ENCODE measurements around the gene SPATA46.
A peak's percentile ranks its signal among the peaks of the same experiment; 100 is the strongest.

The SPATA46 gene

DNA sequence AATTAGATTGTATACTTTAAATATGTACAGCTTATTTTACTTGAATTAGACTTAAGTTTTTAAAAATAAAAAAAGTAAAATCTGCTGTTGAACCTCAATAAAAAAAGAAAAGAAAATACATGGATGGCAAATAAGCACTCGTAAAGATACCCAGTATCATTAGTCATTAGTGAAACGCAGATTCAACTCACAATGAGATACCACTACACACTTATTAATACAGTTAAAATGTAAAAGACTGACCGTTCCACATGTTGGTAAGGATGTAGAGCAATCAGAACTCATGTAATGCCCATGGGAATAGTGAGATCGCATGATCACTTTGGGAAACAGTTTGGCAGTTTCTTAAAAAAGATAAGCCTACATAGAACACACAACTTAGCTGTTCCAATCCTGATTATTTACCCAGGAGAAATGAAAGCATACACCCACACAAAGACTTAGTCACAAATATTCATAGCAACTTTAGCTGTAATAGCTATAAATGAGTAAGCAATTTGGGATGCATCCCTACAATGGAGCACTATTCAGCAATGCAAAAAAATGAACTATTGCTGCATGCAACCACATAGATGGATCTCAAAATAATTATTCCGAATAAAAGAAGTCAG is 28.0 kb upstream of the SPATA46 start:
- TF ChIP-seq, protein P1, sequence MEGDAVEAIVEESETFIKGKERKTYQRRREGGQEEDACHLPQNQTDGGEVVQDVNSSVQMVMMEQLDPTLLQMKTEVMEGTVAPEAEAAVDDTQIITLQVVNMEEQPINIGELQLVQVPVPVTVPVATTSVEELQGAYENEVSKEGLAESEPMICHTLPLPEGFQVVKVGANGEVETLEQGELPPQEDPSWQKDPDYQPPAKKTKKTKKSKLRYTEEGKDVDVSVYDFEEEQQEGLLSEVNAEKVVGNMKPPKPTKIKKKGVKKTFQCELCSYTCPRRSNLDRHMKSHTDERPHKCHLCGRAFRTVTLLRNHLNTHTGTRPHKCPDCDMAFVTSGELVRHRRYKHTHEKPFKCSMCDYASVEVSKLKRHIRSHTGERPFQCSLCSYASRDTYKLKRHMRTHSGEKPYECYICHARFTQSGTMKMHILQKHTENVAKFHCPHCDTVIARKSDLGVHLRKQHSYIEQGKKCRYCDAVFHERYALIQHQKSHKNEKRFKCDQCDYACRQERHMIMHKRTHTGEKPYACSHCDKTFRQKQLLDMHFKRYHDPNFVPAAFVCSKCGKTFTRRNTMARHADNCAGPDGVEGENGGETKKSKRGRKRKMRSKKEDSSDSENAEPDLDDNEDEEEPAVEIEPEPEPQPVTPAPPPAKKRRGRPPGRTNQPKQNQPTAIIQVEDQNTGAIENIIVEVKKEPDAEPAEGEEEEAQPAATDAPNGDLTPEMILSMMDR (conservative IDR thresholded peaks at IDR 0.05; ENCODE audit: low read length): no peak
- TF ChIP-seq EZH2phosphoT487 (IDR thresholded peaks at IDR 0.05; ENCODE audit: borderline replicate concordance): no peak
- Histone ChIP-seq H2AFZ (ENCODE audit: low read length) (no peak overlapping the region), H3K4me2 (ENCODE audit: low read depth, low read length, poor library complexity, severe bottlenecking) (no peak overlapping the region), H3F3A (ENCODE audit: low read depth) (no peaks in the 10 kb centered on the region), H3K9ac (ENCODE audit: low read depth, low read length, poor library complexity, severe bottlenecking) (no peak overlapping the region), H3K27me3 (ENCODE audit: insufficient read depth, low read length, poor library complexity, severe bottlenecking) (no peaks in the 10 kb centered on the region), H3K4me3 (ENCODE audit: low read length, poor library complexity, severe bottlenecking) (no peak overlapping the region), H3K36me3 (ENCODE audit: insufficient read depth, low read length) (no peaks in the 10 kb centered on the region), H4K20me1 (ENCODE audit: insufficient read depth, low read length, poor library complexity, severe bottlenecking) (no peaks in the 10 kb centered on the region), H3K9me2 (replicated peaks; ENCODE audit: low read depth, low read length) (no peaks in the 10 kb centered on the region), H3K4me1 (ENCODE audit: insufficient read depth, low read length, poor library complexity, severe bottlenecking) (peaks cover 8% of the 10 kb centered on the region), H3K79me2 (ENCODE audit: insufficient read depth, low read length) (no peaks in the 10 kb centered on the region), H3K9me3 (ENCODE audit: insufficient read depth, low read depth, low read length) (no peaks in the 10 kb centered on the region)

- Histone ChIP-seq H4K20me1 (ENCODE audit: insufficient read depth, low read length, poor library complexity, severe bottlenecking) (no peaks in the 10 kb centered on the region), H3K9ac (ENCODE audit: low read depth, low read length, poor library complexity, severe bottlenecking) (no peak overlapping the region), H3K27me3 (ENCODE audit: insufficient read depth, low read length, poor library complexity, severe bottlenecking) (no peaks in the 10 kb centered on the region), H2AFZ (ENCODE audit: low read length) (no peak overlapping the region), H3K4me1 (ENCODE audit: insufficient read depth, low read length, poor library complexity, severe bottlenecking) (no peaks in the 10 kb centered on the region), H3K79me2 (ENCODE audit: insufficient read depth, low read length) (no peaks in the 10 kb centered on the region), H3K4me2 (ENCODE audit: low read depth, low read length, poor library complexity, severe bottlenecking) (no peak overlapping the region), H3K36me3 (ENCODE audit: insufficient read depth, low read length) (no peaks in the 10 kb centered on the region), H3F3A (ENCODE audit: low read depth) (no peaks in the 10 kb centered on the region), H3K4me3 (ENCODE audit: low read length, poor library complexity, severe bottlenecking) (no peak overlapping the region), H3K9me3 (ENCODE audit: insufficient read depth, low read depth, low read length) (no peaks in the 10 kb centered on the region), H3K9me2 (replicated peaks; ENCODE audit: low read depth, low read length) (no peaks in the 10 kb centered on the region)
- TF ChIP-seq, protein P1 (conservative IDR thresholded peaks at IDR 0.05; ENCODE audit: low read length): no peak
- TF ChIP-seq EZH2phosphoT487 (IDR thresholded peaks at IDR 0.05; ENCODE audit: borderline replicate concordance): no peak
These were observed 24.2 kb upstream of the SPATA46 start for GRCh38 chr1:162400790-162401355.

DNA sequence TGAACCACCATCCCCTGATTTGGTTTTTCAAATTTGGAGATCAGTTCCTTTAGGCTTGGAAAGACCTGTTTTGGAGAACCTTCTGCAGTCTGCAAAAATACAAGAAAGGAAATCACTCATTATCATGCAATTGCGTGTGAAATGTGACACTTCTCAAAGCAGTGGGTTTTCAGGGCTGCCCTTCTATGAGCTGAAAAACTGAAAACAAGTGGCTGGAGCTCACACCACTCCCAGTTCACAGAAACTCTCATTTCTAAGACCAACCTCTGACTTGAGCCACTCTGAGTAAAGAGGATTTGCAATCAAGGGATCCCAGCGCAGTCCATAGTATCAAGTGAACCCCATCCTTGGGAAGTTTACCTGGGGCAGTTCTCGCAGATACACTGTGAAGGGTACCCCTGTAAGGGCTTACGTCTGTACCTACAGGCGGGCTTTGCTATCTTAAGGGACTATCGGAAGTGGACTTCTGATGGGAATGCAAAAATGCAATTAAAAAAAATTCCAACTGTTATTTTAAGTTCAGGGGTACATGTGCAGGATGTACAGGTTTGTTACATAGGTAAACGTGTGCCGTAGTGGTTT is 22.4 kb upstream of the SPATA46 start:
- H3K79me2 ChIP-seq (ENCODE audit: insufficient read depth, low read length): no peaks in the 10 kb centered on the region
- no peaks in the 10 kb centered on the region for H3F3A ChIP-seq (ENCODE audit: low read depth)
- H3K4me2 ChIP-seq (ENCODE audit: low read depth, low read length, poor library complexity, severe bottlenecking): no peak overlapping the region
- no peaks in the 10 kb centered on the region for H3K4me1 ChIP-seq (ENCODE audit: insufficient read depth, low read length, poor library complexity, severe bottlenecking)
- no peaks in the 10 kb centered on the region for H3K36me3 ChIP-seq (ENCODE audit: insufficient read depth, low read length)
- no peaks in the 10 kb centered on the region for H3K27me3 ChIP-seq (ENCODE audit: insufficient read depth, low read length, poor library complexity, severe bottlenecking)
- H3K9ac ChIP-seq (ENCODE audit: low read depth, low read length, poor library complexity, severe bottlenecking): no peak overlapping the region
- TF ChIP-seq, protein P1 (conservative IDR thresholded peaks at IDR 0.05; ENCODE audit: low read length): no peak
- TF ChIP-seq EZH2phosphoT487 (IDR thresholded peaks at IDR 0.05; ENCODE audit: borderline replicate concordance): no peak
- no peaks in the 10 kb centered on the region for H3K9me2 ChIP-seq (replicated peaks; ENCODE audit: low read depth, low read length)
- no peaks in the 10 kb centered on the region for H4K20me1 ChIP-seq (ENCODE audit: insufficient read depth, low read length, poor library complexity, severe bottlenecking)
- no peak overlapping the region for H3K4me3 ChIP-seq (ENCODE audit: low read length, poor library complexity, severe bottlenecking)
- H3K9me3 ChIP-seq (ENCODE audit: insufficient read depth, low read depth, low read length): no peaks in the 10 kb centered on the region
- peak overlapping the region; percentile 25; the same call in 1 of the 2 replicates for H2AFZ ChIP-seq (ENCODE audit: low read length)
